HG03064 (cell line): Measurements from ENCODE around the gene ADAMTS4.

ENCODE experiments used
- ATAC-seq: cut with Tn5 transposase; IDR thresholded peaks from one replicate; pipeline ENCODE4 v1.9.1; 2021; ENCODE audit warnings: low read depth; ENCODE audit not compliant: unreplicated experiment

ADAMTS4 gene

GRCh38 chr1:161159087-161159912, 39.6 kb downstream of the ADAMTS4 start, which contains the start of gene USP21:
USP21 (plus strand) TSS chr1:161159500; CDS start chr1:161160641, 1,141 bp downstream.
- peak; percentile 56 for ATAC-seq

- ATAC-seq, result no peak
Measured at GRCh38 chr1:161158316-161159010, 40.4 kb downstream of the ADAMTS4 start.

- no peak for ATAC-seq
Measured at GRCh38 chr1:161157867-161158266, 41.0 kb downstream of the ADAMTS4 start.

- ATAC-seq, result no peak
Measured at GRCh38 chr1:161153682-161154337, 45.0 kb downstream of the ADAMTS4 start, which contains the start of gene UFC1. UFC1 (plus strand) TSS chr1:161153978; CDS start chr1:161153998, 20 bp downstream.

- ATAC-seq, result no peak
Measured at GRCh38 chr1:161153176-161153575, 45.7 kb downstream of the ADAMTS4 start.

GRCh38 chr1:161145832-161146231, 53.0 kb downstream of the ADAMTS4 start:
- no peak for ATAC-seq

GRCh38 chr1:161140755-161141400, 58.0 kb downstream of the ADAMTS4 start:
- ATAC-seq, result no peak

GRCh38 chr1:161139766-161140165, 59.1 kb downstream of the ADAMTS4 start:
- ATAC-seq, result no peak

GRCh38 chr1:161138431-161138830, 60.4 kb downstream of the ADAMTS4 start:
- no peak for ATAC-seq

- no peak for ATAC-seq
Measured at GRCh38 chr1:161137881-161138280, 61.0 kb downstream of the ADAMTS4 start.
